GM23338 (cell line): ENCODE data around the gene CDK5RAP2.

Experiments
- CTCF ChIP-seq, 2 experiments: fragments of 200-600 bp in 1 of 2; sonication (generic) in 1 of 2; conservative IDR thresholded peaks; 2 replicates each; pipeline versions ENCODE4 v1.5.1 to v1.6.1; 2016 to 2017; ENCODE audit warnings: antibody characterized with exemption in 2 of 2, low read depth in 2 of 2, mild to moderate bottlenecking in 2 of 2, moderate library complexity in 1 of 2
- EZH2 ChIP-seq: fragments of 200-600 bp; sonication (generic); IDR thresholded peaks from one replicate; pipeline ENCODE4 v1.8.0; 2017; ENCODE audit warnings: antibody characterized with exemption, mild to moderate bottlenecking, low read depth; ENCODE audit not compliant: unreplicated experiment
- EZH2phosphoT487 ChIP-seq: fragments of 200-600 bp; sonication (generic); IDR thresholded peaks from one replicate; pipeline ENCODE4 v1.8.1; 2018; ENCODE audit warnings: antibody characterized with exemption; ENCODE audit not compliant: unreplicated experiment
- JUNB ChIP-seq: IDR thresholded peaks from one replicate; pipeline ENCODE4 v1.6.1; 2016; ENCODE audit warnings: antibody characterized with exemption; ENCODE audit not compliant: unreplicated experiment
- NANOG ChIP-seq: IDR thresholded peaks from 2 replicates; pipeline ENCODE4 v1.6.1; 2016; ENCODE audit warnings: antibody characterized with exemption, borderline replicate concordance
- POLR2AphosphoS5 ChIP-seq: IDR thresholded peaks from 2 replicates; pipeline ENCODE4 v1.6.1; 2016; ENCODE audit warnings: antibody characterized with exemption, low read depth
- REST ChIP-seq: IDR thresholded peaks from one replicate; pipeline ENCODE4 v1.6.1; 2018; ENCODE audit warnings: antibody characterized with exemption; ENCODE audit not compliant: unreplicated experiment

- TF ChIP-seq CTCF (conservative IDR thresholded peaks at IDR 0.05; ENCODE audit: low read depth in 2 of 2) (no peak), EZH2 (no peak), REST (no peak), POLR2AphosphoS5 (no peak), EZH2phosphoT487 (no peak), NANOG (no peak), JUNB (no peak)
These were observed 22.8 kb downstream of the CDK5RAP2 start for GRCh38 chr9:120557205-120557604.
